H9 (cell line): ENCODE results near the gene ZNF644. TPM values are rescaled to one million over a fixed set of nuclear protein-coding genes. Genes with fewer than 3 reads are reported as not detected.

Experiments used
- DNase-seq: peaks from one replicate; pipeline ENCODE4 v3.0.0-alpha.2; 2017
- H2AFZ ChIP-seq: one replicate; pipeline ENCODE4 v1.6.1; 2013; ENCODE audit warnings: mild to moderate bottlenecking, low read length, control low read depth, moderate library complexity
- H2AK5ac ChIP-seq: 2 replicates; pipeline ENCODE4 v1.6.1; 2013; ENCODE audit warnings: low read length, control low read depth, mixed read lengths; ENCODE audit not compliant: insufficient read length
- H2BK120ac ChIP-seq: one replicate; pipeline ENCODE4 v1.6.1; 2013; ENCODE audit warnings: low read depth, mild to moderate bottlenecking, low read length, control low read depth, inconsistent platforms; ENCODE audit not compliant: poor library complexity, severe bottlenecking
- H2BK12ac ChIP-seq: 2 replicates; pipeline ENCODE4 v1.6.1; 2013; ENCODE audit warnings: low read length, control low read depth, mixed read lengths, low read depth; ENCODE audit not compliant: insufficient read length
- H2BK15ac ChIP-seq: 2 replicates; pipeline ENCODE4 v1.6.1; 2013; ENCODE audit warnings: low read depth, low read length, control low read depth
- H2BK20ac ChIP-seq: one replicate; pipeline ENCODE4 v1.6.1; 2013; ENCODE audit warnings: low read depth, mild to moderate bottlenecking, low read length, control low read depth, inconsistent platforms; ENCODE audit not compliant: poor library complexity, severe bottlenecking
- H2BK5ac ChIP-seq: 2 replicates; pipeline ENCODE4 v1.6.1; 2013; ENCODE audit warnings: low read length, control low read depth, mixed read lengths; ENCODE audit not compliant: insufficient read length
- H3K14ac ChIP-seq: 2 replicates; pipeline ENCODE4 v1.6.1; 2013; ENCODE audit warnings: low read length, control low read depth; ENCODE audit not compliant: insufficient read depth
- H3K18ac ChIP-seq: 2 replicates; pipeline ENCODE4 v1.6.1; 2013; ENCODE audit warnings: low read depth, mild to moderate bottlenecking, mixed read lengths, low read length, control low read depth; ENCODE audit not compliant: insufficient read length
- H3K23ac ChIP-seq: 2 replicates; pipeline ENCODE4 v1.6.1; 2013; ENCODE audit warnings: low read length, control low read depth, mixed read lengths, low read depth; ENCODE audit not compliant: insufficient read length
- H3K23me2 ChIP-seq: 2 replicates; pipeline ENCODE4 v1.6.1; 2013; ENCODE audit warnings: low read depth, mild to moderate bottlenecking, mixed read lengths, low read length, control low read depth; ENCODE audit not compliant: insufficient read length, poor library complexity, severe bottlenecking
- H3K27ac ChIP-seq: 2 replicates; pipeline ENCODE4 v1.5.1; 2013; ENCODE audit warnings: low read length, control low read depth, mixed read lengths, low read depth; ENCODE audit not compliant: insufficient read length
- H3K27me3 ChIP-seq: 2 replicates; pipeline ENCODE4 v1.6.1; 2013; ENCODE audit warnings: low read length, control low read depth, inconsistent platforms; ENCODE audit not compliant: insufficient read depth
- H3K4ac ChIP-seq: 2 replicates; pipeline ENCODE4 v1.6.1; 2013; ENCODE audit warnings: low read depth, mild to moderate bottlenecking, control low read depth, inconsistent platforms, low read length, moderate library complexity
- H3K4me1 ChIP-seq: 2 replicates; pipeline ENCODE4 v1.6.1; 2013; ENCODE audit warnings: low read length, control low read depth, inconsistent platforms; ENCODE audit not compliant: insufficient read depth
- H3K4me2 ChIP-seq: 2 replicates; pipeline ENCODE4 v1.6.1; 2013; ENCODE audit warnings: low read length, control low read depth, mixed read lengths; ENCODE audit not compliant: insufficient read length, insufficient read depth
- H3K56ac ChIP-seq: 2 replicates; pipeline ENCODE4 v1.6.1; 2013; ENCODE audit warnings: low read depth, mild to moderate bottlenecking, mixed read lengths, low read length, control low read depth; ENCODE audit not compliant: insufficient read length
- H3K79me1 ChIP-seq: 2 replicates; pipeline ENCODE4 v1.6.1; 2013; ENCODE audit warnings: low read depth, mild to moderate bottlenecking, moderate library complexity, low read length, control low read depth, inconsistent platforms; ENCODE audit not compliant: insufficient read depth, poor library complexity, severe bottlenecking
- H3K79me2 ChIP-seq: 2 replicates; pipeline ENCODE4 v1.6.1; 2013; ENCODE audit warnings: low read length, control low read depth, inconsistent platforms; ENCODE audit not compliant: insufficient read depth
- H3K9ac ChIP-seq: 2 replicates; pipeline ENCODE4 v1.6.1; 2013; ENCODE audit warnings: low read length, control low read depth, mixed read lengths; ENCODE audit not compliant: insufficient read length; ENCODE audit errors: extremely low read depth
- H3K9me3 ChIP-seq: one replicate; pipeline ENCODE4 v1.6.1; 2013; ENCODE audit warnings: low read depth, low read length, inconsistent platforms; ENCODE audit not compliant: control insufficient read depth
- H3T11ph ChIP-seq: one replicate; pipeline ENCODE4 v1.6.1; 2013; ENCODE audit warnings: mild to moderate bottlenecking, low read length, control low read depth, inconsistent platforms
- H4K20me1 ChIP-seq: one replicate; pipeline ENCODE4 v1.6.1; 2013; ENCODE audit not compliant: control insufficient read depth, insufficient read length, insufficient read depth
- H4K5ac ChIP-seq: 2 replicates; pipeline ENCODE4 v1.6.1; 2013; ENCODE audit warnings: low read depth, mild to moderate bottlenecking, mixed read lengths, low read length, control low read depth; ENCODE audit not compliant: insufficient read length
- H4K8ac ChIP-seq: replicated peaks from 2 replicates; pipeline ENCODE4 v1.6.1; 2013; ENCODE audit warnings: low read length, control low read depth, mixed read lengths, low read depth; ENCODE audit not compliant: insufficient read length
- H4K91ac ChIP-seq: 2 replicates; pipeline ENCODE4 v1.6.1; 2013; ENCODE audit warnings: low read depth, mild to moderate bottlenecking, moderate library complexity, mixed read lengths, low read length, control low read depth; ENCODE audit not compliant: insufficient read length
- H3K27ac Mint-ChIP-seq, 3 experiments: 2 replicates in 2 of 3; 3 replicates in 1 of 3; pipeline ENCODE4 v1.8.0; 2020 to 2021; ENCODE audit warnings: mixed read lengths in 3 of 3, mild to moderate bottlenecking in 1 of 3, moderate library complexity in 1 of 3
- H3K27me3 Mint-ChIP-seq: 2 replicates; pipeline ENCODE4 v1.8.0; 2021; ENCODE audit warnings: low read depth, mild to moderate bottlenecking, moderate library complexity, mixed read lengths
- H3K36me3 Mint-ChIP-seq, 3 experiments: 2 replicates in 2 of 3; 3 replicates in 1 of 3; pipeline ENCODE4 v1.8.0; 2020 to 2021; ENCODE audit warnings: low read depth in 3 of 3, mixed read lengths in 3 of 3; ENCODE audit not compliant: insufficient read depth in 1 of 3
- H3K4me1 Mint-ChIP-seq, 2 experiments: 2 replicates each; pipeline ENCODE4 v1.8.0; 2020; ENCODE audit warnings: mixed read lengths in 2 of 2
- H3K4me3 Mint-ChIP-seq, 2 experiments: 2 replicates in 1 of 2; 3 replicates in 1 of 2; pipeline ENCODE4 v1.8.0; 2020 to 2021; ENCODE audit warnings: mild to moderate bottlenecking in 2 of 2, mixed read lengths in 2 of 2, moderate library complexity in 1 of 2
- H3K9me3 Mint-ChIP-seq, 2 experiments: 2 replicates in 1 of 2; 3 replicates in 1 of 2; pipeline ENCODE4 v1.8.0; 2020; ENCODE audit warnings: mild to moderate bottlenecking in 2 of 2, mixed read lengths in 2 of 2, moderate library complexity in 1 of 2
- WGBS: extraction: QIAGEN DNeasy Blood & Tissue Kit; methylation state at CpG from one replicate; pipeline ENCODE4 v1.1.7; 2013; ENCODE audit warnings: missing lambda C conversion rate, low lambda C conversion rate, mixed read lengths; ENCODE audit not compliant: insufficient read length; ENCODE audit errors: extremely low coverage; 5-methylcytosine and 5-hydroxymethylcytosine counted together
- total RNA-seq: library from RNA; stranded (reverse); gene quantifications from 2 replicates; pipeline ENCODE4 v1.2.1, GENCODE V29; 2021
- TF ChIP-seq, protein P1 (sequence below): fragments of 200-600 bp; sonication (generic); conservative IDR thresholded peaks from 3 replicates; pipeline ENCODE4 v1.8.0; 2021; ENCODE audit warnings: antibody characterized with exemption, mild to moderate bottlenecking

ZNF644 gene
- total RNA-seq, 1 experiment from 2014 or later, result 78.9 TPM

DNA sequence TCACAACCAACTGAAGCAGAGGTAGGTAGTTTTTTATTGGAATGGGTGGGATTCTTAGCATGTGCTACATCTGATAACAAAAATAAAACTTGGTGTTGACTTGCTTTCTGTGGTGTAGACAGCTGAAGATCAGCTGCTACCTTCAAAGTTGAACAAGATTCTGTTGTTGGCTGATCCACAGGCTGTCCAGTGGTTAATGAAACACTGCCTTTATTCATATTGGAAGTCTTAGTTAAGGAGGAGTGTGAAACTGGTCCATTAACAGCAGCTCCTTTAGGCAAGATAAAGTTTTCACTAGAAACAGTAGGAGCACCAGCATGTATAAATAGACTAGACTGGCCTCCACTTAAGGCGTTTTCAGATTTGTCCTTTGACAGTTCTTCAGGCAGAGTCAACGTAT lies 81.1 kb downstream of the ZNF644 start:
- Histone ChIP-seq H3K23ac (no peak overlapping the region), H3K9me3 (no peaks in the 10 kb centered on the region), H2BK20ac (no peak overlapping the region), H2AK5ac (no peak overlapping the region), H3K79me2 (peaks cover 2% of the 10 kb centered on the region; the same call in 1 of the 2 replicates), H2BK120ac (no peak overlapping the region), H3K79me1 (no peaks in the 10 kb centered on the region), H3K4me1 (no peaks in the 10 kb centered on the region), H3K27ac (no peak overlapping the region), H3K56ac (no peak overlapping the region), H2BK12ac (no peak overlapping the region), H4K5ac (no peak overlapping the region), H4K8ac (no peak overlapping the region), H3K4ac (no peak overlapping the region), H4K91ac (no peak overlapping the region), H3T11ph (no peak overlapping the region), H3K18ac (no peak overlapping the region), H4K20me1 (no peaks in the 10 kb centered on the region), H3K4me2 (no peak overlapping the region), H2BK5ac (no peak overlapping the region), H3K14ac (no peak overlapping the region), H3K9ac (no peak overlapping the region), H2AFZ (no peak overlapping the region), H3K27me3 (no peaks in the 10 kb centered on the region), H2BK15ac (no peak overlapping the region), H3K23me2 (no peaks in the 10 kb centered on the region)
- Mint-ChIP-seq H3K27ac (no peak overlapping the region; a peak in 1 of 7 replicates), H3K27me3 (no peaks in the 10 kb centered on the region), H3K9me3 (no peaks in the 10 kb centered on the region), H3K4me3 (no peak overlapping the region), H3K4me1 (peaks cover 17 to 18% of the 10 kb centered on the region in 2 experiments), H3K36me3 (peaks cover 19 to 44% (median 37%) of the 10 kb centered on the region in 3 experiments; a peak in 6 of 7 replicates)
- DNase-seq, result no peak
- no CpG with 5 or more reads among the region's 2 CpGs for WGBS
- TF ChIP-seq, protein P1, sequence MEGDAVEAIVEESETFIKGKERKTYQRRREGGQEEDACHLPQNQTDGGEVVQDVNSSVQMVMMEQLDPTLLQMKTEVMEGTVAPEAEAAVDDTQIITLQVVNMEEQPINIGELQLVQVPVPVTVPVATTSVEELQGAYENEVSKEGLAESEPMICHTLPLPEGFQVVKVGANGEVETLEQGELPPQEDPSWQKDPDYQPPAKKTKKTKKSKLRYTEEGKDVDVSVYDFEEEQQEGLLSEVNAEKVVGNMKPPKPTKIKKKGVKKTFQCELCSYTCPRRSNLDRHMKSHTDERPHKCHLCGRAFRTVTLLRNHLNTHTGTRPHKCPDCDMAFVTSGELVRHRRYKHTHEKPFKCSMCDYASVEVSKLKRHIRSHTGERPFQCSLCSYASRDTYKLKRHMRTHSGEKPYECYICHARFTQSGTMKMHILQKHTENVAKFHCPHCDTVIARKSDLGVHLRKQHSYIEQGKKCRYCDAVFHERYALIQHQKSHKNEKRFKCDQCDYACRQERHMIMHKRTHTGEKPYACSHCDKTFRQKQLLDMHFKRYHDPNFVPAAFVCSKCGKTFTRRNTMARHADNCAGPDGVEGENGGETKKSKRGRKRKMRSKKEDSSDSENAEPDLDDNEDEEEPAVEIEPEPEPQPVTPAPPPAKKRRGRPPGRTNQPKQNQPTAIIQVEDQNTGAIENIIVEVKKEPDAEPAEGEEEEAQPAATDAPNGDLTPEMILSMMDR, result no peak
